ENCODE data around the gene B9D1. TPM values are rescaled to one million over a fixed set of nuclear protein-coding genes. Genes with fewer than 3 reads are reported as not detected.

B9D1 gene
- total and polyA plus RNA-seq, 2 of the 13 experiments (the other 11 are each of a cell fraction or from before 2014, with no cell fraction given): 27.7 to 31.1 TPM

DNA sequence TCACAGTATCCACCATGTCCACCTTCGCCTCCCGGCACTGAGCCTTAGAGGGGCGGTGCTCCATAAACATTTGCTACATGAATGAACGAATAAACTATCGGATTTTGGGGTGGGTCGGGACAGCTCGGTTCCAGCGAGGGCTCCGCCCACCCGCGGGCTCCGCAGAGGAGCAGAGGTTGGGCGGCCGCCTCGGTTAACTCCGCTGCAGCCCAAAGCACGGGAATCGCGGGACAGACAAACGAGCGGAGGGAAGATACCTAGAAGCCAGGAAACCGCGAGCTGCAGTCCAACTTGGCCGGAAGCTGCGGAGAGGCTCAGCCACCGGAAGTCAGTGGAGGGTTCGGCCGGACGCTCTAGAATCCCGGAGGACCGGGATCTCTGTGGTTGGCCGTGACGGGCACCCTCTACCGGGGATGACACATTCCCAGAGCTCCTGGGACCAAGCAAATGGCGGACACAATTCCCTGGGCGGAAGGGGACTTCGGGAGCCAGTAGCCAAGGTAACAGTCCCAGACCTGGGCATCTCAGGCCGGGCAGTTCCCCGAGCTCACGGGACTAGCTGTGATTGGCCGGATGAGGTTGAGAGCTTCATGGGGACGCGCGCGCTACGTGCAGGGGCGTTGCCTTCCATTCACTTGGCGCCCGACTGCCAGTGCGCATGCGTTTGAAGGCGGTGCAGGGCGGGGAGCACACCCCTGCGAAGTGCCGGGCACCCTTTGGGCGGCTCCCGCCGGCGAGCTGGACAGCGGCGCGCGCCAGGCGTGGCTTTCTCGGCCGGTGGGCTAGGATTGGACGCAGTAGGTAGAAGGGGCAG is 15.3 kb upstream of the B9D1 start (continued):
- TF ChIP-seq ZNF20 (CRISPR knock-in tag; IDR thresholded peaks at IDR 0.05) (no peak), ZMYM3 (CRISPR knock-in tag; IDR thresholded peaks at IDR 0.05) (no peak), MAFF (IDR thresholded peaks at IDR 0.05; ENCODE audit: low read depth, low read length) (no peak), ZNF230 (CRISPR knock-in tag; IDR thresholded peaks at IDR 0.05) (peak; percentile 91; the same call in 1 of the 2 replicates), HOXD1 (CRISPR knock-in tag; IDR thresholded peaks at IDR 0.05) (0 out of 2 replicates have a peak, but pooled peaks have one; percentile 40), ZSCAN21 (CRISPR knock-in tag; IDR thresholded peaks at IDR 0.05; ENCODE audit: borderline replicate concordance) (no peak), NFKBIZ (CRISPR knock-in tag; IDR thresholded peaks at IDR 0.05) (no peak), EEA1 (CRISPR knock-in tag; IDR thresholded peaks at IDR 0.05; ENCODE audit: borderline replicate concordance) (no peak), ZNF382 (CRISPR knock-in tag; IDR thresholded peaks at IDR 0.05; ENCODE audit: borderline replicate concordance) (no peak), U2AF1 (optimal IDR thresholded peaks at IDR 0.05; ENCODE audit: low read depth, low read length) (no peak), ZNF782 (CRISPR knock-in tag; IDR thresholded peaks at IDR 0.05; ENCODE audit: borderline replicate concordance) (peak; percentile 58; the same call in 1 of the 2 replicates), FOXK2 (IDR thresholded peaks at IDR 0.05) (no peak), HNF4G (IDR thresholded peaks at IDR 0.05; ENCODE audit: borderline replicate concordance, low read depth, low read length) (no peak), HNF4G (CRISPR knock-in tag; IDR thresholded peaks at IDR 0.05; ENCODE audit: borderline replicate concordance, low read depth) (no peak), NR2F6 (IDR thresholded peaks at IDR 0.05) (no peak), NR2F6 (CRISPR knock-in tag; IDR thresholded peaks at IDR 0.05) (no peak; the same call in 1 of the 2 replicates), GPN1 (CRISPR knock-in tag; IDR thresholded peaks at IDR 0.05; ENCODE audit: borderline replicate concordance) (no peak), ZNF644 (CRISPR knock-in tag; IDR thresholded peaks at IDR 0.05; ENCODE audit: low read depth) (no peak), SPEN (CRISPR knock-in tag; IDR thresholded peaks at IDR 0.05; ENCODE audit: low read depth) (peak; percentile 48), ZNF577 (CRISPR knock-in tag; IDR thresholded peaks at IDR 0.05; ENCODE audit: borderline replicate concordance, low read depth) (no peak), CREM (IDR thresholded peaks at IDR 0.05) (peak; percentile 79), CREM (CRISPR knock-in tag; IDR thresholded peaks at IDR 0.05) (no peak), TCF12 (IDR thresholded peaks at IDR 0.05) (no peak), TCF12 (CRISPR knock-in tag; IDR thresholded peaks at IDR 0.05) (no peak)
- TF ChIP-seq, protein P1, sequence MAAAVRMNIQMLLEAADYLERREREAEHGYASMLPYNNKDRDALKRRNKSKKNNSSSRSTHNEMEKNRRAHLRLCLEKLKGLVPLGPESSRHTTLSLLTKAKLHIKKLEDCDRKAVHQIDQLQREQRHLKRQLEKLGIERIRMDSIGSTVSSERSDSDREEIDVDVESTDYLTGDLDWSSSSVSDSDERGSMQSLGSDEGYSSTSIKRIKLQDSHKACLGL (CRISPR knock-in tag; IDR thresholded peaks at IDR 0.05): no peak
- TF ChIP-seq, protein P2, sequence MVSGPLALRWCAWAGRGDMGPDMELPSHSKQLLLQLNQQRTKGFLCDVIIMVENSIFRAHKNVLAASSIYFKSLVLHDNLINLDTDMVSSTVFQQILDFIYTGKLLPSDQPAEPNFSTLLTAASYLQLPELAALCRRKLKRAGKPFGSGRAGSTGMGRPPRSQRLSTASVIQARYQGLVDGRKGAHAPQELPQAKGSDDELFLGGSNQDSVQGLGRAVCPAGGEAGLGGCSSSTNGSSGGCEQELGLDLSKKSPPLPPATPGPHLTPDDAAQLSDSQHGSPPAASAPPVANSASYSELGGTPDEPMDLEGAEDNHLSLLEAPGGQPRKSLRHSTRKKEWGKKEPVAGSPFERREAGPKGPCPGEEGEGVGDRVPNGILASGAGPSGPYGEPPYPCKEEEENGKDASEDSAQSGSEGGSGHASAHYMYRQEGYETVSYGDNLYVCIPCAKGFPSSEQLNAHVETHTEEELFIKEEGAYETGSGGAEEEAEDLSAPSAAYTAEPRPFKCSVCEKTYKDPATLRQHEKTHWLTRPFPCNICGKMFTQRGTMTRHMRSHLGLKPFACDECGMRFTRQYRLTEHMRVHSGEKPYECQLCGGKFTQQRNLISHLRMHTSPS (CRISPR knock-in tag; IDR thresholded peaks at IDR 0.05; ENCODE audit: low read depth): no peak
- TF ChIP-seq, protein P3, sequence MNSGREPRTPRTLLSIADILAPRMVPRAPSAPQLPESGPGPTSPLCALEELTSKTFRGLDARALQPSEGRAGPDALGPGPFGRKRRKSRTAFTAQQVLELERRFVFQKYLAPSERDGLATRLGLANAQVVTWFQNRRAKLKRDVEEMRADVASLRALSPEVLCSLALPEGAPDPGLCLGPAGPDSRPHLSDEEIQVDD (CRISPR knock-in tag; IDR thresholded peaks at IDR 0.05; ENCODE audit: borderline replicate concordance): peak; percentile 63; the same call in 1 of the 2 replicates
- TF ChIP-seq, protein P4, sequence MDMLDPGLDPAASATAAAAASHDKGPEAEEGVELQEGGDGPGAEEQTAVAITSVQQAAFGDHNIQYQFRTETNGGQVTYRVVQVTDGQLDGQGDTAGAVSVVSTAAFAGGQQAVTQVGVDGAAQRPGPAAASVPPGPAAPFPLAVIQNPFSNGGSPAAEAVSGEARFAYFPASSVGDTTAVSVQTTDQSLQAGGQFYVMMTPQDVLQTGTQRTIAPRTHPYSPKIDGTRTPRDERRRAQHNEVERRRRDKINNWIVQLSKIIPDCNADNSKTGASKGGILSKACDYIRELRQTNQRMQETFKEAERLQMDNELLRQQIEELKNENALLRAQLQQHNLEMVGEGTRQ (IDR thresholded peaks at IDR 0.05; ENCODE audit: low read depth, low read length): no peak
- TF ChIP-seq, protein P4 (CRISPR knock-in tag; IDR thresholded peaks at IDR 0.05; ENCODE audit: borderline replicate concordance): no peak
